Iris pigment epithelial cell (primary cell): ENCODE measurements around the gene METTL22.

Source experiments
- DNase-seq: peaks from one replicate; pipeline ENCODE4 v3.0.0-alpha.2; 2011; ENCODE audit warnings: low read depth

Gene METTL22

GRCh38 chr16:8621572-8622314, at the start of gene METTL22:
METTL22 (plus strand) TSS chr16:8621698; CDS start chr16:8625666, 3,968 bp downstream.
- peak; percentile 80 for DNase-seq

GRCh38 chr16:8572063-8572918, 49.2 kb upstream of the METTL22 start:
- no peak for DNase-seq

DNA sequence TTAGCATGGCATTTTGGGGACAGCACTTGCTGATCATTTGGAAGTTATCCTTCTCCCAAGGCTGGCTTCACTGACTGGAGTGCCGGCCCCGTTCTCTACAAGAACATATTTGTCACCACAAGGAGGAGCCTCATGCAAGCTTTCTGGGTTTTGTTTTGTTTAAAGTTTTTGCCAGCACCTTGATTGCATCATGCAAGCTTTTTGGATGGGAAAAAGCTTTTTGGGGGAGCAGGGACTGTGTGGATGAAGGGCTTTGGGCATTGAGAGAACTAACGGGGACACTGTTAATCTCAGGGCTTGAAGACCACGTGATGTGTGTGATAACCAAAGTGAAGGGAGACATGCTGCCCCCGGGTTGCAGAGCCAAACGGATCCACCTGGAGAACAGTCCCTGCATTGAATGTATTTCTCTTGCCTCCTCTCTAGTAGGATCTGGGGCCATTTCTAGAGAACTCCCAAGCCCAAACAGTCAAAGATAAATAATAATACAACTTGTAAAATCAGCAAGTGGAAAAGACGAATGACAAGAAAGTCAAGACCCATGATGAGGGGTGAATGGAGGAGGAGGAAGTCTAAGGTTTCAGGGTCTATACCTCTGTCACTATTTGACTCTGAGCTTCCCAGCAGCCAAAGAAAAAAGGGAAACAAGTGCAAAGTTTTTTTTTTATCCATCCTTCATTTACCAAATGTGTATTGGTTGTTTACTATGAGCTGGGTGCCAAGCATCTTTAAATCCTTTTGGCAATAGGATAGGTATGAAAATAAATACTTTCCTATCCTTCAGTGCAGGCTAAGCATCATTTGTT, 48.4 kb upstream of the METTL22 start:
- DNase-seq: peak; percentile 54

GRCh38 chr16:8575399-8575798, 46.1 kb upstream of the METTL22 start:
- no peak for DNase-seq

GRCh38 chr16:8576141-8577004, 45.1 kb upstream of the METTL22 start:
- no peak for DNase-seq

DNA sequence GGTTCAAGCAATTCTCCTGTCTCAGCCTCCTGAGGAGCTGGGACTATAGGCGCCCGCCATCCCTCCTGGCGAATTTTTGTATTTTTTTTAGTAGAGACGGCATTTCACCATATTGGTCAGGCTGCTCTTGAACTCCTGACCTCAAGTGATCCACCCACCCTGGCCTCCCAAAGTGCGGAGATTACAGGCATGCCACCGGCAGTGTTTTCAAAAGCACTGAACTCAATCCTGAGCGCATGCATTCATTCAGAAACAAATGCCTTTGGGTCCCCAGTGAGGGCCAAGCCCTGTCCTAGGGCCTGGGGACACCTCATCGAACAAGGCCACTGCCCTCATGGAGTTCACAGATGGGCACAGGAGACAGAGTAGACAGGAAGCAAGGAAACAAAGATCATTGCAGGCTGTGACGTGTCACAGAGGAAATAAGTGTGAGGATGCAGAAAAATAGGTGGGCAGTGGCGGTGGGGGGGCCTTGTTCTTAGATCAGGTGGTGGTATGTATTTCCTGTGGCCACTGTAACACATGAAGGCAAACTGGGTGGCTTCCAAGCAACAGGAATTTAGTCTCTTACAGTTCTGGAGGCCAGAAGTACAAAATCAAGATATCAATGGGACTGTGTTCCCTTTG, 43.7 kb upstream of the METTL22 start:
- DNase-seq: no peak

- DNase-seq: no peak
Measured at GRCh38 chr16:8579559-8579958, 41.9 kb upstream of the METTL22 start.

- DNase-seq: peak; percentile 35
Measured at GRCh38 chr16:8581831-8582580, 39.5 kb upstream of the METTL22 start.

- peak; percentile 70 for DNase-seq
Measured at GRCh38 chr16:8583199-8583598, 38.3 kb upstream of the METTL22 start.

- DNase-seq: no peak
Measured at GRCh38 chr16:8583732-8584131, 37.8 kb upstream of the METTL22 start.

DNA sequence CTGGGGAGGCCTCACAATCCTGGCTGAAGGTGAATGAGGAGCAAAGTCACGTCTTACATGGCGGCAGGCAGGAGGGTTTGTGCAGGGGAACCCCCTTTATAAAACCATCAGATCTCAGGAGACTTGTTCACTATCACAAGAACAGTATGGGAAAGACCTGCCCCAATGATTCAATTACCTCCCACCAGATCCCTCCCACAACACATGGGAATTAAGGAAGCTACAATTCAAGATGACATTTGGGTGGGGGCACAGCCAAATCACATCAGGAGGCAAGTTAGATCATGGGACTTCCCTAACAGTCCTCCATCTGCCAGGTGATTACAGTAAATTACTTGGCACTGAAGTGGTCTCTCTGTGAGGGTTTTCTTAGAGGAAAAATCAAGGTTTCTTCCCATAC, 36.5 kb upstream of the METTL22 start:
- no peak for DNase-seq

- no peak for DNase-seq
Measured at GRCh38 chr16:8585857-8586256, 35.6 kb upstream of the METTL22 start.

- no peak for DNase-seq
Measured at GRCh38 chr16:8587065-8587464, 34.4 kb upstream of the METTL22 start.

DNA sequence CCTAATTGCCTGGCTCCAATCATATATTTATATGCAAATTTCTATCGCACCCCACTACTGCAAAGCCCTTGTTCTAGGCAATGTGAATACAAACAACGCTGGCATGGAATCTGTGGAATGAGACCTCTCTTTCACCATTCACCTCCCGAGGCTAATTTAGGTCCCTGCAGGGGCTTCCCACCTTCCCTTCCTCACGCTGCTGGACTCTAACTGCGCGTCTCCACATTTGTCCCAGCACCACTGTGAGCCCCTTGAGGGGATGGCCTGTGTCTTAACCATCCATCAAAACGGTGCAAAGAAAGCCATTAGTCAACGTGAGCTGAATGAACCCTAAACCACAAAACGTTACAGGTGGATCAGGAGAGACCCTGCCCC, 32.8 kb upstream of the METTL22 start:
- no peak for DNase-seq

DNA sequence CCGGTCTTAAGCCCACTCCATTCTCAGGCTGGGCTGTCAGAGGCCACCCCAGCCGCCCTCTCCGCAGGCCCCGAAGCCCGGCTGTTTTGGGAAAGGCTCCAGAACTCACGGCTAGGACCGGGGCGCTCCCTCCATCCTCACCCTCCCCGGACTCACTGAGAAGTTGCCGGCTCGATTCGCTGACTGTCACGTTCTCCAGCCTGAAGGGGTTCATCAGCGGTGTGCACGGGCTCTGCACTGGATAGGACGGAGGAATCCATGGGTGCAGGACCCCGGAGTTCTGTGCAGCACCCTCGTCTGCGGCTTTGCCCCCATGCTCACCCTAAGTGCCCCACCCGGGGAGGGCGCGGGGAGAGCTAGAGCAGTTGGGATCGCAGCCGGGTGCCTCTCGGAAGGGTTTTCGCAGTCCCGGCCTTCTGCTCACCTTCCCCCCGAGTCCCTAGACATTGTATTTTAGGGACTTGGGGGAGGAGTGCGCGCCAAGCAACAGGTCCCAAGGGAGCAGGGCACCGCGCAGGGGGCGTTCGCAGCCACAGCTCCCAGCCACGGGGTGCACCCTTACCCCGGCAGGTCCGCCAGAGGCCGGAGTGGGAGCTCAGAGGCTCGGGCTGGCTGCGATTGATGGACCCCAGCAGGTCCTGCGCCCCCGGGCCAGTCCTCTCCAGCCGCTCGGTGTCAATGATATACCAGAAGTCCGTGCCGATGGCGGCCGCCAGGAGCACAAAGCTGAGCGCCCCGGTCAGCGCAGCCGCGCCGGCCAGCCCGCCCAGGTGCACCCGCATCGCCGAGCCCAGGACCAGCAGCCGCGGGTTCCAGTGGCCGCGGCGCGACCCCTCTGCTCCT, 32.2 kb upstream of the METTL22 start:
- no peak for DNase-seq

DNA sequence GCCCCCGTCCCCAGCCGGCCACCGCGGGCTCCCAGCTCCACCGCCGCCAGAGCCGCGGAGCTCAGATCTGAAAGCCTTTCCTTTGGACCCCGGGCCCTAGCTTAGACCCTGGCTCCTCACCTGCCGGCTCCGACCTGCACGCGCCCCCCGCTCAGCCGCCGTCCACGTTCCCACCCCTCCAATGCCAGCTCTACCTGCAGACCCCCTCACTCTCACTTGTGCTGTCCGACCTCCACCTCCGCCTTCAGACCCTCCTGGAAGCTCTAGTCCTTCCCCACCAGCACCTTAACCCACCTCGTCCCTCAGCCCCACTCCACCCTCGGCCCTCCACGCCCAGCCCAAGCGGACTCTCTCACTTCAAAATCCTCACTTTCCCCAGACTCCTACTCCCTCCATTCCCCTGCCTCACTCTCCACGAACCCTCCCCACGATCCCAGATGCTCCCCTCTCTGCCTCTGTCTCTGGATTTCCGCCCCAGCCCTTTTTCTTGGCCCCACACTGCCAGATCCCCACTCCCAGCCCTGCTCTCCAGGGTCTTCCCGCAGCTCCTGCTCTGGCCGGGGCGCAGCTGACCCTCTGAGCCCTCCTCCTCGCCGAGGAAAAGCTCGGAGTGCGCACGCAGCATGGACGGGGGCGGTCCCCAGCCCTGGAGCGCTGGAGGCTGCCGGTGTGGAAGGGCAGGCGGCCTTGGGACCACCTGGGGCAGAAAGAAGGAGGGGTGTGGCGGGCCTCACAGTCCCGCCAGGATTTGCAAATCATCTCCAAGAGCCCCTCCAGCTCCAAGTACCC, 31.4 kb upstream of the METTL22 start, which contains the start of gene TMEM114:
Gene TMEM114 (minus strand): TSS at position 612 of the 789 bp plus-strand sequence. CDS start 673 bp downstream, outside the sequence.
- no peak for DNase-seq

GRCh38 chr16:8590811-8591210, 30.7 kb upstream of the METTL22 start:
- DNase-seq: no peak

GRCh38 chr16:8591451-8591850, 30.0 kb upstream of the METTL22 start:
- DNase-seq: no peak
